Esophagus squamous epithelium (tissue), 4 donors: ENCODE measurements around the gene NELL1.

Source experiments
- CTCF ChIP-seq, 6 experiments: fragments of 450-650 bp in 4 of 6; fragments of 200-600 bp in 2 of 6; sonication (generic) in 2 of 6; IDR thresholded peaks; one replicate each; pipeline ENCODE4 v1.5.1; 2016 to 2019; ENCODE audit warnings: antibody characterized with exemption in 6 of 6, mild to moderate bottlenecking in 4 of 6, moderate library complexity in 4 of 6
- POLR2A ChIP-seq, 4 donors: fragments of 450-650 bp; IDR thresholded peaks; one replicate each; pipeline ENCODE4 v1.6.1; 2017; ENCODE audit warnings: antibody characterized with exemption in 4 of 4, mild to moderate bottlenecking in 4 of 4, moderate library complexity in 3 of 4

GRCh38 chr11:20656901-20657300, 12.5 kb upstream of the NELL1 start:
- TF ChIP-seq CTCF (IDR thresholded peaks at IDR 0.05) (no peak), POLR2A (IDR thresholded peaks at IDR 0.05) (no peak)
